HCT116 (cell line): ENCODE results near the gene SIN3B.

Experiments
- POLR2A ChIP-seq: IDR thresholded peaks from 2 replicates; pipeline ENCODE4 v1.7.0; 2011; ENCODE audit warnings: borderline replicate concordance; ENCODE audit not compliant: insufficient read depth, insufficient read length; ENCODE audit errors: extremely low read depth
- REST ChIP-seq: IDR thresholded peaks from 2 replicates; pipeline ENCODE4 v1.6.1; 2012; ENCODE audit warnings: low read depth

GRCh38 chr19:16801600-16802013 is 27.6 kb upstream of the SIN3B start:
- no peak for TF ChIP-seq POLR2A
- no peak for TF ChIP-seq REST
